Thyroid gland (tissue), 4 donors: ENCODE data around the gene SLC9B1.

ENCODE experiments used
- POLR2A ChIP-seq, 2 donors: fragments of 450-650 bp; IDR thresholded peaks; one replicate each; pipeline ENCODE4 v1.6.1; 2017; ENCODE audit warnings: antibody characterized with exemption in 2 of 2, mild to moderate bottlenecking in 2 of 2, moderate library complexity in 1 of 2
- TF ChIP-seq, protein P1 (sequence below), 6 experiments: fragments of 200-600 bp in 3 of 6; fragments of 450-650 bp in 3 of 6; sonication (generic) in 3 of 6; IDR thresholded peaks; one replicate each; pipeline ENCODE4 v1.5.1; 2016 to 2019; ENCODE audit warnings: antibody characterized with exemption in 6 of 6, mild to moderate bottlenecking in 2 of 6, inconsistent platforms in 1 of 6, moderate library complexity in 1 of 6

DNA sequence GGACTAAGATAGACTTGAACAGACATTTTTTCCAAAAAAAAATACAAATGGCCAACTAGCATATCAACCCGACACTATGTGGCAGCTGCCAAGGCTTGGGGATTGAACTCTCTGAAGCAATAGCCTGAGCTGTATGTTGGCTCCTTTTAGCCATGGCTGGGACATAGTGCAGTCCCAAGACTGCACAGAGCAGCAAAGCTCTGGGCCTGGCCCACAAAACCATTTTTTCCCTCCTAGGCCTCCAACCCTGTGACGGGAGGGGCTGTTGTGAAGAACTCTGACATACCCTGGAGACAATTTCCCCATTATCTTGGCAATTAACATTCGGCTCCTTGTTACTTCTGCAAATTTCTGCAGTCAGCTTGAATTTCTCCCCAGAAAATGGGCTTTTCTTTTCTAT is 100.6 kb downstream of the SLC9B1 start:
- TF ChIP-seq, protein P1, sequence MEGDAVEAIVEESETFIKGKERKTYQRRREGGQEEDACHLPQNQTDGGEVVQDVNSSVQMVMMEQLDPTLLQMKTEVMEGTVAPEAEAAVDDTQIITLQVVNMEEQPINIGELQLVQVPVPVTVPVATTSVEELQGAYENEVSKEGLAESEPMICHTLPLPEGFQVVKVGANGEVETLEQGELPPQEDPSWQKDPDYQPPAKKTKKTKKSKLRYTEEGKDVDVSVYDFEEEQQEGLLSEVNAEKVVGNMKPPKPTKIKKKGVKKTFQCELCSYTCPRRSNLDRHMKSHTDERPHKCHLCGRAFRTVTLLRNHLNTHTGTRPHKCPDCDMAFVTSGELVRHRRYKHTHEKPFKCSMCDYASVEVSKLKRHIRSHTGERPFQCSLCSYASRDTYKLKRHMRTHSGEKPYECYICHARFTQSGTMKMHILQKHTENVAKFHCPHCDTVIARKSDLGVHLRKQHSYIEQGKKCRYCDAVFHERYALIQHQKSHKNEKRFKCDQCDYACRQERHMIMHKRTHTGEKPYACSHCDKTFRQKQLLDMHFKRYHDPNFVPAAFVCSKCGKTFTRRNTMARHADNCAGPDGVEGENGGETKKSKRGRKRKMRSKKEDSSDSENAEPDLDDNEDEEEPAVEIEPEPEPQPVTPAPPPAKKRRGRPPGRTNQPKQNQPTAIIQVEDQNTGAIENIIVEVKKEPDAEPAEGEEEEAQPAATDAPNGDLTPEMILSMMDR (IDR thresholded peaks at IDR 0.05): no peak
- no peak for TF ChIP-seq POLR2A (IDR thresholded peaks at IDR 0.05)
